SHP77 treated with DMSO at 0.1 percent for 48 hours (cell line): Measurements from ENCODE around the gene FLNB.
"Not testable (repeated sequence)": the region's sequence is repeated elsewhere in the genome, so short reads cannot be mapped to it uniquely, and the experiment has no call there.

Source experiments
- DNase-seq: peaks from one replicate; lab custom pipeline; 2025; lab: John Stamatoyannopoulos, UW

The FLNB gene

DNA sequence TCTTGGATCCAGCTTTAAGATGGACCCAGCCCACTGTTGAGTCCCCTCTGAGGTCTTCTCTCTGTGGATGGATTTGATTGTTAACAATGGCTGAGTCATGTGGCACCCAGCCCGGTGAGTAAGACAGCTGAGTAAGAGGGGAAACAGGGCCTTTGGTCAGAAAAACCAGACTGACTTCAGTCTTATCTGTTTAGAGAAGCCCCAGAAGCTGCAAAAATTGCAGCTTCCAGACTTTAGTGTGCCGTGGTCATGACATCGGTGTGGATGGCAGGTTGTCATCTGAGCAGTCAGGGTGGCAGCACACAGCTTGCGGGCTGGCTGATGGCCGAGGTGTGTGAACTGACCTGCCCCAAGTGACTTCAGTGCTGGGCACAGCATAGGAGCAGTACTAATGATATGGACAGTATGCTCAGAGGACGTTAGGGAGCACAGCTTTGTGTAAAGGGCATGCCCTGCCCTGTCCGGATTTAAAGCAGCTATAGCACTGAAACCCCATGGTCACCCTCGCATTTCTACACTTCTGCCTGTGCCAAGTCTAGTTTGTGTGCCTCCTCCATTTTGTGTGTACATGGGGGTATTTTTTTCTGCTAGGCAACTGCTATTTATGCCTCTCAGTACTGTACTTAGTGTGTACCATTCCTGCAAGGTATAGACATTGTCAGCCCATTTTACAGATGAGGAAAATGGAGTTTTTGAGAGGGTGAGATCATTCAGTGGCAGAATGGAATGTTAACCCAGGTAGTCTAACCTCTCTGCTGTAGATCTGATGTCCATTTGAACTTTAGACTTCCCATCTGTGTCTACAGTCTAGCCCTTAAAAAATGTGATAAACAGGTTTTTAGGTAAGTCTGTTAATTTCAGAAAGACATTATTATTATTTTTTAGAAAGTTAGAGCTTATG is 44.4 kb downstream of the FLNB start:
- DNase-seq, result no peak

DNA sequence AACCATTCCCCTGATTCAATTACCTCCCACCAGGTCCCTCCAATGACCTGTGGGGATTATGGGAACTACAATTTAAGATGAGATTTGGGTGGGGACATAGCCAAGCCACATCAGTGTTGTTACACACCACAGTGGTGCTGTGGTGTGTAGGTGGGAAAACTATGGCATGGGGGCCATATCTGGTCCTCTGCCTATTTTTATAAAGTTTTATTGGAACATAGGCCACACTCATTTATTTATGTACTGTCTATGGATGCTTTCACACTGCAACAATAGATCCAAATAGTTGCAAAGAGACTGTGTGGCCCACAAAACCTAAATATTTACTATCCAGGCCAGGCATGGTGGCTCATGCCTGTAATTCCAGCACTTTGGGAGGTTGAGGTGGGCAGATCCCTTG is 46.4 kb downstream of the FLNB start:
- no peak for DNase-seq

DNA sequence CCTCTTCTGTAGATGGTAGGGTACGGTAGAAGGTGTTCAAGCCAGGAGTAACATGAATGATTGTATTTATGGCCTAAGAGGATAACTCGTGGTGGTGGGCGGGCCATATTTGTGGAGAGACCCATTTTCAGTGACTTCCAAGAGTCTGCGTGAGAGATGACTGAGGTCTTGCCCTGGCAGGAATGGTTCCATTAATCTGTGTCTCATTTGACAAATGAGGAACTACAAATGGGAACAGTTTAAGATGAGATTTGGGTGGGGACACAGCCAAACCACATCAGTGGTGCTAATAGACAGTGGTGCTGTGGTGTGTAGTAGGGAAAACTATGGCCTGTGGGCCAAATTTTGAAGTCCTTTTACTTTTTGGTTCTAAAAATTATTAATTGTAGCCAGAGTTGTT is 47.1 kb downstream of the FLNB start:
- DNase-seq, result no peak

GRCh38 chr3:58055891-58056290 is 47.7 kb downstream of the FLNB start:
- not testable (repeated sequence) for DNase-seq

- DNase-seq, result no peak
Observed at GRCh38 chr3:58058361-58059263, 50.4 kb downstream of the FLNB start.

DNA sequence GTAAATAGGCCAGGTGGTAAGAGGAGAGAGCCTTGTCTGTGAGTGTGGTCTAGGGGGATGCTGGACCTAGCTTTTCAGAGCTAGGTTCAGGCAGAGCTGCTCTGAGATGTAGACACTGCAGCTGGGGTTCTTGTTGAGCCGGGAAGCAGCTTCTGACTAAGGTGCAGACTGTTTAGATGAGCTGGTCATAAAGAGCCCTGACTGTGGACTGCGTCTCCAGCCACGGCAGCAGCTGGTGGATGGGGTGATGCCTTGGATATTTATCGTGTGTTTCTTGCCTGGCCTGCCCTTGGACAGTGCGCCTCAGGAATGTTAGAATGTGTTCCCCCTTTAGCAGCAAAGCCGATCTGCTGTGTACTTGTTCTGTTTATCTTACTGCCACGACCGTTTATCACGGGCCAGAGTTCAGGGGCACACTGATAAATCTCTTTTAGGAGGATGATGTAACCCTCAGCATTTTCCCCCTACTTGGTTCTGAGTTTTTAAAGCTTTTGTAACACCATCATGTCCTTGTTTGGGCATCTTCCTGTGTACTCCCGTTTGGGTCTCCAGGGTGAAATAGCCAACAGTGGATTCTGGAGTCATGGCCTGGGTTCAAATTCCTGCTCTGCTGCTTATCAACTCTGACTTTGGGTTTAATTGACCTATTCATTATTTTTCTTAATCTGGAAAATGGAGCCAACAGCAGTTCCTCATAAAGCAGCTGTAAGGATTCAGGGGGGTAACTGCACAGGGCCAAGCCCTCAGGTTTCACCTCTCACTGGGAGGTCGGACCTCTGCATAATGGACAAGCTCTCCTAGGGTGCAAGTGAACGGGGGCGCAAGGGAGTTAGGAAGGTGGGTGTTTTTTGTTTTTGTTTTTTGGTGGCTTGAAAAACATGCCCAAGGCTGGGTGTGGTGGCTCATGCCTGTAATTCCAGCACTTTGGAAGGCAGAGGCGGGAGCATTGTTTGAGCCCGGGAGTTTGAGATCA is 51.4 kb downstream of the FLNB start:
- DNase-seq, result no peak

DNA sequence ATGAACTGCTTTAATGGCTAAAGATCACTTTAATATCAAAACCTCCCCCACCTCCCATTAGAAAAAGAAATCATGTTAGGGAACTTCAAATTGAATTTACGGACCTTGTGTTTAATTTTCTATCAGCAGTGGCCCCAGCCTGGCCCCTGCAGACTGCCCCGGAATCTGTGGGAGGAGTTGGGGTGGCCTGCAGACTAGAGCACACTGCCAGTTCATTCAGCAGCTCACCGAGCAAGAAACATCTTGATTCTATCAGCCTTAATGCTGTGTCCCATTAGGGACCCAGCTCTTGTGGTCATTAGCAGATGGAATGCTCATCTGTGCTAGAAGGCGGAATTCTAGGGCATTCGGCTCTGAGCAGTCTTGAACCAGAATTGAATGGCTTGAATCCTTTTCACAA is 54.2 kb downstream of the FLNB start:
- no peak for DNase-seq

DNA sequence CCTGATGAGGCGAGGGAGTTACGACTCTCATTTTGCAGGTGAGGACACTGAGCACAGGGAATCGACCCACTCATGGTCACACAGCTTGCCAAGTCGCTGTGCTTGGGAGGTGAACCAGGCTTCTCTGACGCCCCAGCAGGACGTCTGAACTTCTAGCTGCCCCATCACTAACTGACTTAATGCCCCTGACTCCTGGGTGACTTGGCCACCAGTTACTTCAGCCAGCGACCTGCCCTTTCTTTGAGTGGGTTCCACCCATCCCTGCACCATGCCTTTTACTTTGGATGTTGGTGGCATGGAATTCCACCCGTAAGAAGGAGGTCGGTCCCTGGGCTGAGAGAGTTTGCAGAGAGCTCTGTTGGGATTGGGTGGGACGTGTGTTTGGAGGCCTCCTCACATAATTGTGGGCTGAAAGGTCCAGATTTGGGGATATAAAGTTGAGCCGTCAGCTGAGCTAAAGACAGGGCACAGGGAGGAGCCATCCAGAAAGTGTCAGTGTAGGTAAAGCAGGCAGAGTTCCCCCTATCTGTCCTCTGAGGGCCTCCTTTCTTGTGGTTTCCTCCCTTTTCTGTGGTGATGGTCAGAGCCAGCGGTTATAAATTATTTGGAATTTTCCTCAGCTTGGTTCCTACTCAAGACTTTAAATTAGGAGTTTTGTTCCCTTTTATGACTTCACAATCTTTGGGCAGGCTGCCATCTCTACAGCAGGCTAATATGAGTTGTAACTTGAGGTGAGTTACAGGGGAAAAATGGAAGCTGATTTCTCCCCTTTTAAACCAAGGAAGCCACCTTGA is 55.0 kb downstream of the FLNB start:
- DNase-seq, result no peak

DNA sequence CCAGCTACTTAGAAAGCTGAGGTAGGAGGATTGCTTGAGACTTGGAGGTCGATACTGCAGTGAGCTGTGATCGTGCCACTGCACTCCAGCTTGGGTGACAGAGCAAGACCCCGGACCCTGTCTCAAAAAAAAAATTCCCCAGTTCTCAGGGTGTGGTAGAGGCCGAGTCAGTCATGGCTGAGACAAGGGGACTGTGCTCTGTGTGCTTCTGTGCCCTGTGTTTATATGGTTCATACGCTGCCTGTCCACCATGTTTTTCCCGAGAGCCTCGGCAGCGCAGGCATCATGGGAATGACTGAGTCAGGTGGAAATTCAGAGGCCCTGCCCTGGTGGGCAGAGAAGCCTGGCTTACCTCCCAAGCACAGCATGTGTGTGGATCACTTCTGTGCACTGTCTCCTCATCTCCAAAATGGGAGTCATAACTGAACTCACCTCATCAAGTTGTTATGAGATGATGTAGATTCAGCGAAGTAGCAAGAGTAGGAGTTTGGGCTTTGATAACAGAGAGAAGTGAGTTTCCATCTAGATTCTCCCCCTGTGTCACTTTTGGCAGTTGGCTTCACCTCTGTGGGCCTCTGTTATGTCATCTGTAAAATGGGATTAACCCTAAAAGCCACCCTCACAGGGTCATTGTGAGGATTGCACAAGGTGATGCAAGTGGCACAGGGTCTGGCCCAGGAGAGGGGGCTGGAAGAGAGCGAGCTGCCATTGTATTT is 56.9 kb downstream of the FLNB start:
- no peak for DNase-seq

DNA sequence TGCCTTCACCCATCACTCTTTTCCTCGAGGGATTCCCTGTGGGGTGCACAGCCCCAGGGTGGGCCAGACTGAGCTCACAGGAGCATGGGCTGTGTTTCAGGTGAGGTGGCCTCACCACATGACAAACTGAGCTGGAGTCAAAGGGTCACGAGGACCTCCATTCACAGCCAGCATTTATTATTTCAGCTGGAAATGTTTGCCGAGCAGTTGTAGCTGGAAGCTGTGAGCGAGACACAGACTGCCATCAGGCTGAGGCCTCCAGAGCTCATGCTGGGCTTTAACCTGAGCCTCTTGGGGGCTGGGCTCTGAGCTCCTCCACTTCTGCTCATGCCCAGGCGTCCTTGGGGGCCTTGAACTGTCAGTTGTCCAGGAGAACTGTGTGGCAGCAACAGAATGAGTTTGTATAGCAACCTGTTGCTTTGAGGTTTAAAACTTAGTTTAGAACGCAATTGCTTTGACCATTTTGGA is 57.5 kb downstream of the FLNB start:
- DNase-seq, result peak; percentile 52

DNA sequence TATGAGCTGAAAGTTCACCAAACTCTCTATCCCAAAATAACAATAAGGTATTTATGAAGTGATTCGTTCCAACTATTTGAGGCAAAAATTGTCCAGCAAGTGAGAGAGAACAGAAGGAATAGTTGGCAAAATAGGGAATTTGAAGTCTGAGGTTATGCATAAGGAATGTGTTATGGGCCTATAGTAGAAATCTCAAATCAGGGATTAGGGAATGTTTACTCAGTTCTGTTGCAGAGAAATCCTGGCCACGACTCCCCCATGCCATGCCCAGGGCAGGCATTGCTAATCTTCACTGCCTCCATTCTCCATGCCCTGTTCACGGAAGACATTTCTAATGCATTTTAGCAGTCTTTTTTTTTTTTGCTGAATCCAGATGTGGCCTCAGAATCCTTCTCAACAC is 58.6 kb downstream of the FLNB start:
- no peak for DNase-seq

DNA sequence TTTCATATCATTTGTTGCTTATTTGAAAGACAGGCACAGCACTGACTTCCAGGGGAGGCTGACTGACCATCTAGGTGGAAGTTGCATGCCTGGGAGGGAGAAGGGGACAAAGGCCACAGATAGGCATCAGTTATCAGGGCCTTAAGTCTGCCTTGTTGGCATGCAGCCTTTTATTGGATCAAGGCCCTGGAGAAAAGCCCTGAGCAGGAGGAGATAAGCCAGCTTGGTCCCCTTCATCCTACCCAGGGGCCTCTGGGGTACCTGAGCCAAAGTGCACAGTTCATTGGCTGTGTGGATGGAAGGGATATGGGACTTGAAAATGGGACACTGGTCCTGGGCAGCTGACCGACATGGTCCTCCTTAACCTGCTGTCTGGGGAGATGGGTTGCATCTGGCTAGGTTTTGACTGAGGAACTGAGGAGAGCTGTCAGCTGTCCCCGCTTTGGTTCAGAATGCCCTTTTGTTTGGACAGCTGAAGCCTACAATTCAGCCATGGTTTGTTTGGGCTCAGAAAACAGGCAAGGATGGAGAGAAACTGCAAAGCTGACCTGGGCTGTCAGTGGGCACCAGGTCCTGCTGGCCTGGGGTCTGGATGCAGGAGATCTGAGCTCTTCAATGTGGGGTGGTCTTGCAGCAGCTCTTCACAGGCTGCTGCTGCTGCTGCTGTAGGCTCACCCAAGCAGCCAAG is 60.0 kb downstream of the FLNB start:
- peak; percentile 63 for DNase-seq

GRCh38 chr3:58071480-58071971 is 63.3 kb downstream of the FLNB start:
- no peak for DNase-seq

DNA sequence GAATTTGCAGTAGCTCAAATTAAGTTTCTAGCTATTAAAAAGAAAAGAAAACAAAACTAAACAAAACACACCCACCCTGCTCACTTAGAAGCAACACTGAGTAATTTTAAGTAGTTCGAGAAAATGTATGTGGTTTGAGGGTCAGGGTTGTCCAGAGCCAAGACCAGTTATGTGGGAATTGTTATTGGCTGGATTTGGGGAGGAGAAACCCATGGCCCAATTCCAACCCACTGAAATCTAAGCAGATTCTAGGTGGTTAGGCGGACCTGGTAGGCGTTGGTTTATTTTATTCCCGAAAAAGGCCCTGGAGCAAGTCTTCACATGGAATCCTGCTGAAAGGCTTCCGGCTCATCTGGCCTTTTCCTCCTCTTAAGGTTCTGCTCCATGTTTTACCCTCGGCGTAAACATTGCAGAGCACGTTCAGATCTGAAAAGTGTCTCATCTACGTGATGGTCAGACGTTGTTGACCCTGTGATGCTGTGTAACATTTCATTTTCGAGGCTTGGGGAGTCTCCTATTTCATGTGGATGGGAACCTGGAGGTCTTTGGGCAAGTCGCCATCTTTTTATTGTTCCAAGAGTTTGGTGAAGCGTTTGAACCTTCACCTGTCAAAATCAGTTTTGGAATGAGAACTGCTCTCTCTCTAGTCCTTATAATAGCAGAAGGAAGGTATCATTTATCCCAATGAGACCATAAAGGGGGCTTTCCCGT is 64.0 kb downstream of the FLNB start:
- DNase-seq, result no peak

GRCh38 chr3:58072763-58073130 is 64.5 kb downstream of the FLNB start:
- DNase-seq, result no peak

DNA sequence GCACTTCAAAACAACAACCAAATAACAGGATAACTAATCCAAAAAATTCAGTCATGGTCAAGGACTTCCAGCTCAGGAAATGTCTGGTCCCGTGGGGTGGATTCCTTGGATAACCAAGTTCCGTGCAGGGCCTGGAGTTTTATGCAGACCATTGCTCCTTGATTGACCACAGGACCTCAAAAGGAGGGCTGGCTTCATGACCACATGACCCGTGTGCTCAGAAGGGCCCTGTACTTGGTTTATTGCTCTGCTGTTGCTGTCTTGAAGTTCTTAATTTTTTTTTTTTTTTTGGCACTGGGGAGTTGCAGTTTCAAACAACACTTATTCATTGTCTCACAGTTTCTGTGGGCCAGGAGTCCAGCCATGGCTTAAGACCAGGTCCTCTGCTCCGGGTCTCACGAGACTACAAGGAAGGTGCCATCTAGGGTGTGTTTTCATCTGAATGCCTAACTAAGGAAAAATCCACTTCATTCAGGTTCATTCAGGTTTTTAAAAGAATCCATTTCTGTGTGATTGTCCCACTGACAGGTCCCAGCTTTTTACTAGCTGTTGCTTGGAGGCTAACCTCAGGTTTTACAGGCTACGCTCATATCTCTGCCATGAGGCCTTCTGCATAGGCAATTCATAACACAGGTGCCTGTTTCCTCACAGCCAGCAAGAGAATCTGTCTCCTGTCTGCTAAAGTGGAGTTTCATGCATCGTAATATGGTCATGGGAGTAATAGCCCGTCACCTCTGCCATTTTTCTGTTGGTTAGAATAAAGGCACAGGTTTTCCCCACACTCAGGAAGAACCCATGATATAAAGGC is 65.3 kb downstream of the FLNB start:
- DNase-seq, result no peak

GRCh38 chr3:58074116-58074715 is 66.0 kb downstream of the FLNB start:
- DNase-seq, result no peak

DNA sequence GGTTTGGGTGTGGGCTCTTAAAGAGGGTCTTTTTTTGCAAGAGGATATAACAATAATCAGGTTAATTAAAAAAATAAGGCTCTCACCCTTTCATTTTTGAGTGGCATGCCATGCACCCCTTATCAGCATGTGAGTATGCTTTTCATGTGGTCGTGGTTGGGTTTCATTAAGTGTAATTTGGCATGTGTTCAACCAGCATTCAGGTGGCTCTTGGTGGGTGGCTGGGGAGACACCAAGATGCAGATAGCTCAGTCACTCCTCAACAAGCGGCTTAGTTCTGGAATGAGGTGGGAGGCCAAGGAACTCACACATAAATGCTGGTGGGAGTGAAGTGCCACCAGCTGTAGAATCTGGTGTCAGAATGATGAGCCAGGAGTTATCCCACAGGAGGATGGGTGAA is 66.8 kb downstream of the FLNB start:
- DNase-seq, result no peak
